GM18951 (cell line): ENCODE measurements around the gene H1-8.

Experiments
- POLR2A ChIP-seq: IDR thresholded peaks from 4 replicates; pipeline ENCODE4 v1.6.1; 2011; ENCODE audit warnings: mild to moderate bottlenecking; ENCODE audit not compliant: insufficient read length, insufficient read depth; ENCODE audit errors: extremely low read depth
- in situ Hi-C: fragments of 300-500 bp; cut with MboI; formaldehyde crosslinking; loops from one replicate; pipeline ENCODE4 v1.12.0; 2022; ENCODE audit warnings: low sequenced_read_pairs, mixed read lengths, inconsistent platforms; ENCODE audit not compliant: unreplicated experiment

H1-8 gene

GRCh38 chr3:129558081-129558771 lies 15.3 kb downstream of the H1-8 start:
- in situ Hi-C loops = no loop called here
- no peak for TF ChIP-seq POLR2A

- in situ Hi-C loops = no loop called here
Measured at GRCh38 chr3:129558772-129559564, 16.0 kb downstream of the H1-8 start.

GRCh38 chr3:129559565-129560079 lies 16.6 kb downstream of the H1-8 start:
- in situ Hi-C loops = no loop called here
- no peak for TF ChIP-seq POLR2A

More at GRCh38 chr3:129558772-129559564, 16.0 kb downstream of the H1-8 start:
- TF ChIP-seq POLR2A = no peak

- in situ Hi-C loops = no loop called here
- TF ChIP-seq POLR2A = no peak
Measured at GRCh38 chr3:129560269-129560787, 17.4 kb downstream of the H1-8 start.

GRCh38 chr3:129560911-129561594 lies 18.1 kb downstream of the H1-8 start:
- TF ChIP-seq POLR2A = no peak
- in situ Hi-C loops = no loop called here

DNA sequence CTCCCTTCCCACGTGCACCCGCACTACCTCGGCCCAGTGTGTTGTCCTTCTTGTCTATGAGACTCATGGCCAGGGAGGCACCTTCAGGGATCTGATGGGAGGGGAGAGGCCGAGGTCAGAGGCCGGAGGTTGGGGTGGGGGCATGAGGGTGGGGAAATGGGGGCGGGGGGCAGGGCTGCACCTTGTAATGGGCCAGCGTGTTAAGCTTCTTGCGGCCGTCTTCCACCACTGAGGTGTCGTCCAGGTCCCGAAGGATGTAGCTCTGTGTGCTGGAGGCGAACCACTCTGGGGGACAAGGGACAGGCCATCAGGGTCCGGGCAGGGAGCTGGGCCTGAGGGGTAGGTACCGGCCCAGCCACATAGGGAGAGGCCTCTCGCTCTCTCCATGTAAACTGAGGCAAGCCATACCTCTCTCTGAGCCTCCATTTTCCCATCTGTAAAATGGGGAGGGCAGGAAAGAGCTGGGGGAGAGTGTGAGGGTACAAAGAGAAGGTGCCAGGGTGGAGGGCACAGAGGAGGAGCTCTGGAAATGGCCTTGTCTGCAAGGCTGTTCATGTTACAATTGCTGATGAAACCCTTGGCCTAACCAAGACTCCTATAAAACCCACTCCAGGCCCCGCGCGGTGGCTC lies 18.8 kb downstream of the H1-8 start:
- no peak for TF ChIP-seq POLR2A
- in situ Hi-C loops = no loop called here

DNA sequence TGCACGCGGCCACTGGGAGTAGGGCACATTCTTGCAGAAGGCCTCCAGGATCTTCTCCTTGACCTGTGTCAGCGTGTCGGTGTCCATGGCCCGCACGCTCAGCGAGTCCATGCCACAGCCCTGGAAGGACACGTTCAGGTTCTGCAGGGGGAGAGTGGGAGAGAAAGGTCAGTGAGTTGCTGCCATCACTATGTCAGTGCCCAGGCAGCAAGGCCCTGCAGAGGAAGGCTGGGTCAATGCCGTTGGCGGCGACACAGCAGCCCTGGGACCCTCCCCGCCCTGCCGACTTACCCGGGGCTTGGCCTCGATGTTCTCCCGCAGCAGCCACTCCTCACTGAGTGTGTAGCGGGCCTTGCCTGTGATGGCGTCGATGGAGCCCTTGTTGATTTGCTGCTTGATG lies 19.8 kb downstream of the H1-8 start:
- in situ Hi-C loops = no loop called here
- no peak for TF ChIP-seq POLR2A

DNA sequence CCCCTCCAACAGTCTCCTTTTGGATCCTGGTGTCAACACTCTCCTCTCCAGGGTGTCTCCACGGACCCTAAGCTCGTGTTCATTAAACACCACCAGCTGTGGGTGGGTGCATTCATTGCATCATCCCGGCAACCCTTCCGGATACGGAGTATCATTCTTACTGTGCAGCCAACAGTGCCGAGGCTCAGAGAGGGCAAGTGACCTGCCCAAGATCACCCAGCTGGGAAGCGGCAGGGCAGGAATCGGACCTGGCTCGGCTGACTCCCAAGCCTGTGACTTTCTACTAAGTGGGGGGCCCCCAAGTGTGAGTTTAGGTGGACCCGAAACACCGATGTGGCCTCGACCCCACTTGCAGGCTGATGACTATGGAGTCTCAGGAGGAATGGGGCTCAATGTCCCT lies 20.4 kb downstream of the H1-8 start:
- no peak for TF ChIP-seq POLR2A
- in situ Hi-C loops = no loop called here

GRCh38 chr3:129563850-129564535 lies 21.0 kb downstream of the H1-8 start:
- in situ Hi-C loops = no loop called here
- no peak for TF ChIP-seq POLR2A

DNA sequence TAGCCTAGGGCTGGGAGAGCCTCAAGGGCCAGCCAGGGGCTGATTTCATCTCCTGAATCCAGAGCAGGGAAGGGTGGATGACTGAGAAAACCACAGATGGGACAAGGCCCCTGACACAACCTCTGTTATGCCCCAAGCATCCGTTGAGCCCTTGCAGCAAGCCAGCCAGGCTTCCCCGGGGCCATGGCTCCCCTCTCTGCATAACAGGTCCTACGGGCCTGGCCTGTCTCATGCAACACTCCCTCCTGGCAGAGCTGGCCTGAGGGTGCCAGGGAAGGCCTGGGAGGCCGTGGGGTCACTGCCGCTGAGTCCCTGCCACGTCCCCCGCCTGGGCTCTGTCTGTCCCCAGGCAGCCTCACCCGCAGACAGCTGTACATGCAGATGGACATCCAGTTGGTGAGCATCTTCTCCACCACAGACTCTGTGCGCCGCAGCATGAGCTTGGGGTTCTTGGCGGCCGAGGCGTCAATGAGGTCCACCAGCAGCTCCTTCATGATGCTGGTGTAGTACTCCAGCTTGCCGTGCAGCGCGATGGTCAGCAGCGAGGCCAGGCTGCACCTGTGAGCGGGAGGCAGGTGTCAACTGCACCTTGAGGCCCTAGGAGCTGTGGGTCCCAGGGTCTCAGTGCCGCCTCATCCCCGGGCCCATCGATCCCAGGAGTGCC lies 22.1 kb downstream of the H1-8 start:
- in situ Hi-C loops = no loop called here
- TF ChIP-seq POLR2A = no peak

- in situ Hi-C loops = no loop called here
- TF ChIP-seq POLR2A = no peak
Measured at GRCh38 chr3:129565902-129566301, 22.9 kb downstream of the H1-8 start.
